ENCODE measurements around the gene PPM1H. TPM values are rescaled to one million over a fixed set of nuclear protein-coding genes. Genes with fewer than 3 reads are reported as not detected.

PPM1H gene
- polyA plus RNA-seq, 4 donors, result 1.1 to 14.3 (median 3.2) TPM

DNA sequence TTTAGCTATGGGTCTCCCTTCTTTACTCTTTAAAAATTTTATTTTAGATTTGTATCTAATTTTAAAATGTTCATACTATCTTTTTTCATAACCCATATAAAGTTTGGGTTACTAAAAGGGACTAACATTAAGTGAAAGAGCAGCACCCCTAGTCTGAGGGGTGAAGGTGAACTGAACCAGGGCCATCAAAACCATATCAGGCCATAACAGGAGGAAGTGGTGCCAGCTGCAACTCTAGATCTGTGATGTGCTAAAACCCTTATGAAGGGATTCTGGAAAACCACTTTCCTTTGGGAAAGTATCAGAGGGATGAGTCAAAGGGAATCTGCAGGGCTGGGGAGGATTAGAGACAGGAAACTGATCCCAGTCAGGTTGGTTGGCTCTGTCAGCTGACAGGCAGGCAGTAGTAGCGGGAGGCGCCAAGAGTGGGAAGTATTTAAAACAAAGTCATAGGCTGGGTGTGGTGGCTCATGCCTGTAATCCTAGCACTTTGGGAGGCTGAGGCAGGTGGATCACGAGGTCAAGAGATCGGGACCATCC is 162.5 kb downstream of the PPM1H start:
- Histone ChIP-seq H3K4me1 (ENCODE audit: control insufficient read depth in 3 of 3, insufficient read depth in 2 of 3, low read depth in 1 of 3, low read length in 2 of 3) (peaks cover 0 to 9% (median 0%) of the 10 kb centered on the region in 3 donors), H3K27ac (ENCODE audit: low read depth in 1 of 3, low read length in 2 of 3) (no peak overlapping the region), H3K36me3 (ENCODE audit: control insufficient read depth in 3 of 3, insufficient read depth in 2 of 3, low read depth in 1 of 3, low read length in 3 of 3) (peaks cover 0 to 3% (median 0%) of the 10 kb centered on the region in 3 donors), H3K27me3 (ENCODE audit: control insufficient read depth in 3 of 3, insufficient read depth in 3 of 3, low read length in 3 of 3) (no peaks in the 10 kb centered on the region), H3K9me3 (ENCODE audit: control insufficient read depth in 2 of 2, insufficient read depth in 1 of 2, low read depth in 1 of 2, low read length in 1 of 2) (no peaks in the 10 kb centered on the region), H3K4me3 (ENCODE audit: low read depth in 1 of 3, low read length in 3 of 3) (no peak overlapping the region)
- no peak for DNase-seq
- WGBS, 3 donors, result 89 to 93% (median 93%) methylated on average over 4 of the region's 4 CpGs
- no peak for FAIRE-seq

DNA sequence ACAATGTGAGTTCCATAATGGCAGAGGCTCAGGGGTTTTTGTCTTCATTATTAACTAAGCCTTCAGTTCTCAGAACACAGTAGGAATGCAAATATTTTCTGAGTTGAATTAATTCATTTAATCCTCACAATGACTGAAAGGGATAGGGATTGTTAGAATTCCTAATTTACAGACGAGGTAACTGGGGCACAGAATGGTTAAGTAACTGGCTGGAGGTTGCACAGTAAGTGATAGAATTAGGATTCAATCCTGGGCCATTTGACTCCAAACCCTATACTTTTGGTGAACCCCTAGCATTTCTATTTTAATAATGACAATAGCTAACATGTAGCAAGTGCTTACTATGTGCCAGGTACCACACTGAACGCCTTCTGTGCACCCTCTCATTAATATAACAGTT is 163.1 kb downstream of the PPM1H start:
- FAIRE-seq (no peak), DNase-seq (no peak)
- H3K4me3 ChIP-seq (ENCODE audit: low read depth in 1 of 3, low read length in 3 of 3), result no peak overlapping the region
- peaks cover 0 to 6% (median 0%) of the 10 kb centered on the region in 3 donors for H3K4me1 ChIP-seq (ENCODE audit: control insufficient read depth in 3 of 3, insufficient read depth in 2 of 3, low read depth in 1 of 3, low read length in 2 of 3)
- H3K9me3 ChIP-seq (ENCODE audit: control insufficient read depth in 2 of 2, insufficient read depth in 1 of 2, low read depth in 1 of 2, low read length in 1 of 2), result no peaks in the 10 kb centered on the region
- no peaks in the 10 kb centered on the region for H3K27me3 ChIP-seq (ENCODE audit: control insufficient read depth in 3 of 3, insufficient read depth in 3 of 3, low read length in 3 of 3)
- 90 to 96% (median 95%) methylated on average over 2 of the region's 2 CpGs for WGBS, 3 donors
- no peak overlapping the region for H3K27ac ChIP-seq (ENCODE audit: low read depth in 1 of 3, low read length in 2 of 3)
- H3K36me3 ChIP-seq (ENCODE audit: control insufficient read depth in 3 of 3, insufficient read depth in 2 of 3, low read depth in 1 of 3, low read length in 3 of 3), result peaks cover 0 to 6% (median 0%) of the 10 kb centered on the region in 3 donors

DNA sequence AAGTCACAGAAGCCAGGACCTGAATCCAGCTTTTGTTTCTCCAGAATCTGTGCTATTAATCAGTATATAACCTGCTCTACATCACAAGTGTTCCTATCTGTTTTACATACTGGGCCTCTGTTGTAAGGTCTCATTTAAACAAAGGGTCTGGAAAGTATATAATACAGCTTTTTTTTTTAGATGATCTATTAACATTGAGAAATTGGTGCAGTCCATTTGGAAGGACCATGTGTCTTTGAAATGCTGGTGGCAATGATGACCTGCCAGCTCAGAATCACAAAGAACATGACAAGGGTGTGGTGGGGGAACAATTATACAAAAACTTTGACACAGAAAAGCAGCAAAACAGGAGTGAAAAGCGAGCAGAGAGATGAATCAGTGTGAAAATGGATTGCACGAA is 164.6 kb downstream of the PPM1H start:
- Histone ChIP-seq H3K4me3 (ENCODE audit: low read depth in 1 of 3, low read length in 3 of 3) (no peak overlapping the region), H3K36me3 (ENCODE audit: control insufficient read depth in 3 of 3, insufficient read depth in 2 of 3, low read depth in 1 of 3, low read length in 3 of 3) (peaks cover 0 to 8% (median 0%) of the 10 kb centered on the region in 3 donors), H3K27me3 (ENCODE audit: control insufficient read depth in 3 of 3, insufficient read depth in 3 of 3, low read length in 3 of 3) (no peaks in the 10 kb centered on the region), H3K9me3 (ENCODE audit: control insufficient read depth in 2 of 2, insufficient read depth in 1 of 2, low read depth in 1 of 2, low read length in 1 of 2) (no peaks in the 10 kb centered on the region), H3K27ac (ENCODE audit: low read depth in 1 of 3, low read length in 2 of 3) (no peak overlapping the region), H3K4me1 (ENCODE audit: control insufficient read depth in 3 of 3, insufficient read depth in 2 of 3, low read depth in 1 of 3, low read length in 2 of 3) (no peaks in the 10 kb centered on the region)
- FAIRE-seq, result no peak
- DNase-seq, result no peak
- WGBS, 3 donors, result 89% methylated on average over 2 of the region's 2 CpGs

DNA sequence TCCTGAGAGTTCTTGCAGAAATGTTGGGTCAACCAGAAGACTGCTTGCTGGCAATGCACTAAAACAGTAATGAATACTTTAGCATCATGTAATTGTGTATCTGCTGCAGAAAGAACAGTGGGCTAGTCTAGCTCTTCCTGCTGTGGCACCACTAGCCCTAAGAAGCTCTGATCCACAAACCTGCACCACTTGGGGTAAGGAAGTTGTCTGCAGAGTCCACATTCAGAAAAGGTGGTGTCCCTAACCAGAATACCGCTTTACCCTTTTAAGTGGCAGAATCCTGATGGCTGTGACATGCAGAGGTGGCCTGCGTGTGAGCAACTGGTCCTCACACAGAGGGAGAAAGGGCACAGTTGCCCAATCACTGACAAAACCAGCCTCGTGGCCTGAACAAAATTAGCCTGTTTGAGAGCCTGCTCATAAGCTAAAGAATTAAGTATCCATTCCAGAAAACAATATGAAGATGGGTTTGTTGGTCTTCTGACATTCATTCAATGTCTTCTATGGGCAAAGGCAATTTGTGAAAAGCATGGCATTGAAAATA is 165.8 kb downstream of the PPM1H start:
- FAIRE-seq, result no peak
- H3K27ac ChIP-seq (ENCODE audit: low read depth in 1 of 3, low read length in 2 of 3), result no peak overlapping the region
- peaks cover 0 to under 1% (median 0%) of the 10 kb centered on the region in 3 donors for H3K4me1 ChIP-seq (ENCODE audit: control insufficient read depth in 3 of 3, insufficient read depth in 2 of 3, low read depth in 1 of 3, low read length in 2 of 3)
- whole genome bisulfite sequencing, 3 donors, result 83 to 95% (median 88%) methylated on average over 3 of the region's 3 CpGs
- H3K9me3 ChIP-seq (ENCODE audit: control insufficient read depth in 2 of 2, insufficient read depth in 1 of 2, low read depth in 1 of 2, low read length in 1 of 2), result no peaks in the 10 kb centered on the region
- H3K27me3 ChIP-seq (ENCODE audit: control insufficient read depth in 3 of 3, insufficient read depth in 3 of 3, low read length in 3 of 3), result no peaks in the 10 kb centered on the region
- H3K4me3 ChIP-seq (ENCODE audit: low read depth in 1 of 3, low read length in 3 of 3), result no peak overlapping the region
- DNase-seq, result no peak
- H3K36me3 ChIP-seq (ENCODE audit: control insufficient read depth in 3 of 3, insufficient read depth in 2 of 3, low read depth in 1 of 3, low read length in 3 of 3), result peaks cover 0 to 8% (median 0%) of the 10 kb centered on the region in 3 donors

DNA sequence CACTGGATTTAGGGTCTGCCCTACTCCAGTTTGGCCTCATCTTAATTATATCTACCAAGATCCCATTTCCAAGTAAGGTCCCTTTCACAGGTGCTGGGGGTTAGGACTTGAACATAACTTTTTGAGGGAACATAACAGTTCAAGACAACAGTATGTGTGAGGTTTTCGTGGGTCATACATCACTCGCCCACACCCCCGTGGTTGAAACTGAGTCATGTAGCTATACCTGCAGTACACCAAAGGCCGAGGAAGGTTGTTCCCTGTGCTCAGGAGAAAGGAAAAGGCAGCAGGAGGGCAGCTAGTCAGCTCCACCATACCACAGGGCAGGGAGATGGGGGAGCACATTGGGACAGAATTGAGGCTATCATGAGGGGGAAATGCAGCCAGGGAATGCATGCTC is 167.0 kb downstream of the PPM1H start:
- 87 to 98% (median 89%) methylated on average over 4 of the region's 4 CpGs for WGBS, 3 donors

DNA sequence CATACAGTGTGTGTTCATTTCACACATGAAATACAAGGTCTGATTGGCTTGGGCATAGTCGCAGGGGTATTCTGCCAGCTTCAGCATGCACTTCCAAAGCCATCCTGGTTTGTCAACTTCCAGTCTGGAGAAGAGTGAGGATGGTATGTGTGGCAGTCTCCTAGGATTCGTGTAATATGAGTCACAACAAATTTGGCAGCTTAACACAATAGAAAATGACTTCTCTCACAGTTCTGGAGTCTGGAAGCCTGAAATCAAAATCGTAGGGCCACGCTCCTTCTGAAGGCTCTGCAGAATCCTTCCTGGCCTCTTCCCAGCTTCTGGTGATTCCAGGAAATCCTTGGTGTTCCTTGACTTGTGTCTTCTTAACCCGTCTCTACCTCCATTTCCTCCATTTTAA is 167.5 kb downstream of the PPM1H start:
- Histone ChIP-seq H3K27me3 (ENCODE audit: control insufficient read depth in 3 of 3, insufficient read depth in 3 of 3, low read length in 3 of 3) (no peaks in the 10 kb centered on the region), H3K9me3 (ENCODE audit: control insufficient read depth in 2 of 2, insufficient read depth in 1 of 2, low read depth in 1 of 2, low read length in 1 of 2) (no peaks in the 10 kb centered on the region), H3K27ac (ENCODE audit: low read depth in 1 of 3, low read length in 2 of 3) (no peak overlapping the region), H3K4me1 (ENCODE audit: control insufficient read depth in 3 of 3, insufficient read depth in 2 of 3, low read depth in 1 of 3, low read length in 2 of 3) (peaks cover 0 to 15% (median 7%) of the 10 kb centered on the region in 3 donors), H3K36me3 (ENCODE audit: control insufficient read depth in 3 of 3, insufficient read depth in 2 of 3, low read depth in 1 of 3, low read length in 3 of 3) (peaks cover 0 to 8% (median 0%) of the 10 kb centered on the region in 3 donors), H3K4me3 (ENCODE audit: low read depth in 1 of 3, low read length in 3 of 3) (no peak overlapping the region)
- no peak for DNase-seq
- no peak for FAIRE-seq
- 86 to 91% (median 86%) methylated on average over 5 of the region's 5 CpGs for WGBS, 3 donors

More for the DNA sequence above, 167.0 kb downstream of the PPM1H start:
- H3K36me3 ChIP-seq (ENCODE audit: control insufficient read depth in 3 of 3, insufficient read depth in 2 of 3, low read depth in 1 of 3, low read length in 3 of 3), result peaks cover 0 to 8% (median 0%) of the 10 kb centered on the region in 3 donors
- FAIRE-seq, result no peak
- H3K9me3 ChIP-seq (ENCODE audit: control insufficient read depth in 2 of 2, insufficient read depth in 1 of 2, low read depth in 1 of 2, low read length in 1 of 2), result no peaks in the 10 kb centered on the region
- peaks cover 0 to 11% (median 5%) of the 10 kb centered on the region in 3 donors for H3K4me1 ChIP-seq (ENCODE audit: control insufficient read depth in 3 of 3, insufficient read depth in 2 of 3, low read depth in 1 of 3, low read length in 2 of 3)
- no peak for DNase-seq
- no peak overlapping the region for H3K4me3 ChIP-seq (ENCODE audit: low read depth in 1 of 3, low read length in 3 of 3)
- no peaks in the 10 kb centered on the region for H3K27me3 ChIP-seq (ENCODE audit: control insufficient read depth in 3 of 3, insufficient read depth in 3 of 3, low read length in 3 of 3)
- H3K27ac ChIP-seq (ENCODE audit: low read depth in 1 of 3, low read length in 2 of 3), result no peak overlapping the region

DNA sequence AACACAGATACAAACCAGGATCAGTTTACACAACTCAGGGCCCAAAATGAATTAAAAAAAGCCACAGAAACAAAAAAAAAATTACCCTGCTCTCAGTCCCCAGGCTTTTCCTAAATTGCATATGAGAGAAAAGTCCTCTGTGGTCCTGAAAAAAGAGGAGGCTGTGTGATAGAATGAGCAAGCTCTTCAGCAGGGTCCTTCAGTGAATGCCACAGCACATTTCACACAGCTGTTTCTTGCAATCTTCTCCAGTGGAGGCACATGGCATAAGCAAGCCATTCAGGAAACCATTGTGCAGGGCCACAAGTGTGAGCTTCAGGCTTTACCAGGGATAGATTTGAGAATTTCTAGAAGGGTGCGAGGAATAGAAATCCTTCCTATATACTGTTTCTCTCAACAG is 168.5 kb downstream of the PPM1H start:
- peaks cover 0 to 11% (median 0%) of the 10 kb centered on the region in 3 donors for H3K36me3 ChIP-seq (ENCODE audit: control insufficient read depth in 3 of 3, insufficient read depth in 2 of 3, low read depth in 1 of 3, low read length in 3 of 3)
- no peaks in the 10 kb centered on the region for H3K9me3 ChIP-seq (ENCODE audit: control insufficient read depth in 2 of 2, insufficient read depth in 1 of 2, low read depth in 1 of 2, low read length in 1 of 2)
- WGBS, 3 donors, result 91 to 100% (median 96%) methylated on average over 1 of the region's 1 CpG
- H3K27ac ChIP-seq (ENCODE audit: low read depth in 1 of 3, low read length in 2 of 3), result no peak overlapping the region
- H3K4me3 ChIP-seq (ENCODE audit: low read depth in 1 of 3, low read length in 3 of 3), result no peak overlapping the region
- no peaks in the 10 kb centered on the region for H3K27me3 ChIP-seq (ENCODE audit: control insufficient read depth in 3 of 3, insufficient read depth in 3 of 3, low read length in 3 of 3)
- FAIRE-seq (no peak), DNase-seq (no peak)
- H3K4me1 ChIP-seq (ENCODE audit: control insufficient read depth in 3 of 3, insufficient read depth in 2 of 3, low read depth in 1 of 3, low read length in 2 of 3), result peaks cover 0 to 25% (median 7%) of the 10 kb centered on the region in 3 donors

DNA sequence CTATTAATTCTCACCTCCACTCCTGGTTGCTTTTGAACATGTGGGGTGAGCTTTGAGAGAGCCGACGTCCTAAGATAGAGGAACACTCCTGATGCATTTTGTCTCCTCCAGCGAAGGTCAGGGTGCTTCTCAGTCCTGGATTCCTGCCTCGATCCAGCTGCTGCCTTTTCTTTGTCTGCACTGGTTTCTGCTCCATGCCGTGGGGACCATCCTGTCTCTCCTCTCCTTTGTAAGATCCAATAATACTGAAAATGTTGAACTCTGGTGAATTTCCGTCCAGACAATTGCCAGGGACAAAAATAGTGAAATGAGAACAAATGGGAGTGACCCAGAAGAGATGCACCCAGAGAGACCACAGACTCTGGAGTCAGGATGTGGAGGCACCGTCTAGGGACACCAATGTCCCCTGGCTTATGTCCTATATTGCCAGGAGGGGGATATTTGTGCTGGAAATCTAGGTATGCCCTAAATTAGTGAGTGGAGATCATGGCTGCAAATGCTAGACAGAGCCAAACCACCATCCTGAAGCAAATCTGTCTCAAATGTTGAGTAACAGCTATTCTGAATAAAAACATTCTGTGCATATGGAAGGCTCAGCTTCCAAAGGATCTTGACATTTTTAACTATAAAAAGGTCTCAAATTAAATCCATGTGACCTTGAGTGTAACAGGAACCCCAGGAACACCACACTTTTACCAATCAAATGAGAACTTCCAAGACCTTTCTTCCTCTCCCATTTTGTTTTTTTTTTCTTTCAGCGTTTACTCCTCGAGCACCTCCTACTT is 170.9 kb downstream of the PPM1H start:
- no peak overlapping the region for H3K27ac ChIP-seq (ENCODE audit: low read depth in 1 of 3, low read length in 2 of 3)
- 63 to 71% (median 69%) methylated on average over 9 of the region's 9 CpGs for WGBS, 3 donors
- no peak for FAIRE-seq

More for the DNA sequence above, 170.9 kb downstream of the PPM1H start:
- no peaks in the 10 kb centered on the region for H3K9me3 ChIP-seq (ENCODE audit: control insufficient read depth in 2 of 2, insufficient read depth in 1 of 2, low read depth in 1 of 2, low read length in 1 of 2)
- no peak for DNase-seq
- H3K27me3 ChIP-seq (ENCODE audit: control insufficient read depth in 3 of 3, insufficient read depth in 3 of 3, low read length in 3 of 3), result no peaks in the 10 kb centered on the region
- no peak overlapping the region for H3K4me3 ChIP-seq (ENCODE audit: low read depth in 1 of 3, low read length in 3 of 3)
- H3K36me3 ChIP-seq (ENCODE audit: control insufficient read depth in 3 of 3, insufficient read depth in 2 of 3, low read depth in 1 of 3, low read length in 3 of 3), result peaks cover 0 to 11% (median 0%) of the 10 kb centered on the region in 3 donors
- H3K4me1 ChIP-seq (ENCODE audit: control insufficient read depth in 3 of 3, insufficient read depth in 2 of 3, low read depth in 1 of 3, low read length in 2 of 3), result peaks cover 0 to 38% (median 7%) of the 10 kb centered on the region in 3 donors
